GM21717 (cell line): ENCODE measurements around the gene EREG.

Experiments
- ATAC-seq: cut with Tn5 transposase; IDR thresholded peaks from one replicate; pipeline ENCODE4 v1.9.1; 2021; ENCODE audit warnings: mild to moderate bottlenecking, moderate library complexity; ENCODE audit not compliant: unreplicated experiment

The EREG gene

GRCh38 chr4:74418063-74418670, 53.2 kb downstream of the EREG start:
- ATAC-seq: no peak

- ATAC-seq: no peak
Observed at GRCh38 chr4:74420863-74421262, 55.9 kb downstream of the EREG start.

DNA sequence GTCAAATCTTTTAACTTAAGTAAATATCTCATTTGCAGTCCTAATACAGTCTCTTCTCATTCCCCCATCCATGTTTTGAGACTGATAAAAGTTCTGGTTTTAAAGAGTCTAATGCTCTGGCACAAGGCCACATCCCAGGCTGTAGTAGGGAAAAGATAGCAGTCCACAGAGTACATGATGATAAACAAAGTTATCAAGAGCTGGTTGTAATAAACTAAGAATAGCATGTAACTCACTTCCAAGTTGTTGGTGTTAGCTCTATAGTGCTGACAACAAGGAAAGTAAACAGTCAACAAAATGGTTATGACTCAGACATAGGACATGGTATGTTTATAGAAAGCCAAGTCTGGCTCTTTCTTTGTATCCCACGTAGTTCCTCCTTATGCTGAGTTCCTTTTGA, 58.2 kb downstream of the EREG start:
- no peak for ATAC-seq

DNA sequence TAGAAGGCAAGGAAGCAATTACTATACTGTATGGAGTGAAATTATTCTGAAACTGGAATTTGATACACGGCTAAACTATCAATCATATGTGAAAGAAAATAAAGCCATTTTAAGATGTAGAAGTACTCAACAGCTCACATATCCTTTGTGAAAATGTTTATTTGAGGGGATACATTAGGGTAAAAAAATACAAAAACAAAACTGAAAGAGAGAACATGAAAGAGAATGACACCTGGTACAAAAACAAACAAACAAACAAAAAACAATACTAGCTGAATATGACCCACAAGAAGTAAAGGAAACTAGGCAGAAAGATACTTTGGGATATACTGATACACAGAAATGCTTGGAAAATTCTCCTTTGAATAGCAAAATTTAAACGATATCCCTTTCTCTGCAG, 59.2 kb downstream of the EREG start:
- ATAC-seq: no peak

DNA sequence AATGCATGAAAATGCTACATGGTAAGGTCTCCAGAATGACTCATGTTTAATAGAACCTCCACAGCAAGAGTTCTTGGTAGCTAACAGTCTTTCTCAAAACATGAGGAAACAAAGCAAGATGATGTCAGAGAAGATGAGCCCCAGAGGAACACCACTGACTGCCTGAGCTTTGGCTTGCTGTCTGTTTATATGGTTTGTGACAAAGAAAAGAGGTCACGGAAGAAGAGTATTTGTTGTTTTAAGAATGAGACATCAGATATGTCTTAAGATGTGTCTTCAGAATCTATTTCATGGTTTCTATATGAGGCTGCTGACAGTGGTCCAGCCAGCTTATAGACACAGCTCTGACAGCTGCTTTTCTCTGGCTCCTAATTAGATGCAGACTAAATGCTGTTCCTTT, 61.2 kb downstream of the EREG start:
- ATAC-seq: no peak

- ATAC-seq: no peak
Observed at GRCh38 chr4:74428276-74428675, 63.3 kb downstream of the EREG start.

DNA sequence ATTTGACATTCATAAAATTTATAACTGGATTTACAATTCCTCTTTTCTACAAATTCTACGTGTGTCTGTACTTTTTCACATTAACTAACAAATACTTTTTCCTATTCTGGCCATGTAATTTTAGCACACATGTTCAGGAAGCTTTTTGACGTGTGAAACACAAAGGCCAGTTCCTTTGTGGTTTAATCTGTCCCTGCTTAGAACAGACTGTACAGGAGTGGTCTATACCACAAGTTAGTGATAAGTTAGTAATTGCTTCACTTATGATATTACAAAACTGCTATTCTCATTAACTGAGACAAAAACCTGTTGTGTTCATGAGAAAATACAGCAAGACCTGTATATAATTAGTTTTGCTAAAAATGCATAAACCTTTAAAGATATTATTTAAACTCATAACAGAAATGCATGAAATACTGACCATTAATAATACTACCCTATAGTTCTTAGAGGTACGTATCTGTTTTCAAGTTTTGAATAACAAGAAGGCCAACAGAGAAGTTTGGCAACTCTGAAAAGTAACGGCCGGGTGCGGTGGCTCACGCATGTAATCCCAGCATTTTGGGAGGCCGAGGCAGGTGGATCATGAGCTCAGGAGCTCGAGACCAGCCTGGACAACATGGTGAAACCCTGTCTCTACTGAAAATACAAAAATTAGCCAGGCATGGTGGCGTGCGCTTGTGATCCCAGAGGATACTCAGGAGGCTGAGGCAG, 66.3 kb downstream of the EREG start:
- ATAC-seq: no peak

DNA sequence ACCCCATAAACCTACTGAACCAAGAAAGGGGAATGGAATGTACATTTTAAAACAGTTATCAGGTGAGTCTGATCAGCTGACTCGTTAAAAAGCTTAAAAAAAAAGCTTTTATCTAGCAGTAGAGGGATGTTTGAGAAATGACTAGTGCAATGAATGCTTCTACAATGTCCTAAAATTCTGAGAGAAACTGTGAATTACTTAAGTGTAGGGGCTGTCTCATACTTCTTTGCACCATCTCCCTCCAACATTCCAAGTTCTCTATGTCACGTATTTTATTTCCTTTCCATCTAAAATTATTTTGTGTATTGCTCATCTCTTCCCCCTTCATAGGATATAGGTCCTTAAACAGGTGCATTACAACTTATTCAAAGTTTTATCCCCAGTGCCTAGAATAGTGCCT, 68.1 kb downstream of the EREG start:
- ATAC-seq: no peak

GRCh38 chr4:74433541-74434172, 68.7 kb downstream of the EREG start:
- no peak for ATAC-seq

GRCh38 chr4:74435296-74435695, 70.4 kb downstream of the EREG start:
- no peak for ATAC-seq

DNA sequence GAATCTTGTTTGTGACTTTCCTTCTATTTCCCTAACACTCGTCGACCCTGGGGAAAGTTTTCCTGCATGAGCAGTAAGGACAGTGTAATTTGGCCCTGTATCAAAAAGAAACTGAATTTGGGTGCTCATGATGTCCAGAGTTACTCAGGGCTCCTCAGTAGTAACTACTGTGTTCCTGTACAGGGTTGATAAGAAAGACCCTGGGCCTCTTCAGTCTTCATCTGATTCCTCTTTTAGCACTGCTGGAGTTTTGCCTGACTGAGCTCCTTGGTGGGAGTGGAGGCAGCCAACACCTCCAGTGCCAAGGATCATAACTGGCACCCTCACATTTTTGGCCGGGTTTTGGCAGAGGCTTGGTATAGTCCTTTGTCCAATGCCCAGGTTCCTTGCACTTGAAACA, 72.9 kb downstream of the EREG start:
- no peak for ATAC-seq
